Measurements from ENCODE around the gene MCF2L. TPM values are rescaled to one million over a fixed set of nuclear protein-coding genes. Genes with fewer than 3 reads are reported as not detected.
"Not testable (repeated sequence)": the region's sequence is repeated elsewhere in the genome, so short reads cannot be mapped to it uniquely, and the experiment has no call there.

MCF2L gene
- total and polyA plus RNA-seq, 12 donors, result 29.6 to 99.8 (median 45.3) TPM

GRCh38 chr13:113057084-113057483 is 88.1 kb downstream of the MCF2L start:
- no peak overlapping the region for H3K4me3 ChIP-seq
- 87 to 100% methylated on average over 1 of the region's 1 CpG for WGBS, 2 donors
- TF ChIP-seq CTCF (IDR thresholded peaks at IDR 0.05), result no peak
- peaks cover 0 to 24% (median 0%) of the 10 kb centered on the region in 9 donors for H3K4me1 ChIP-seq
- no peak overlapping the region for H3K27ac ChIP-seq
- DNase-seq, result peak in 1 of 2 donors; percentile 1
- no peaks in the 10 kb centered on the region for H3K9me3 ChIP-seq
- intact Hi-C loops (cut with DNase I), result no loop called here
- peaks cover 0 to 33% (median 0%) of the 10 kb centered on the region in 9 donors for H3K36me3 ChIP-seq
- no peak for ATAC-seq
- H3K27me3 ChIP-seq, result peaks cover 0 to 6% (median 0%) of the 10 kb centered on the region in 7 donors

- H3K9me3 ChIP-seq; H3K27me3 ChIP-seq; DNase-seq; H3K27ac ChIP-seq; H3K4me3 ChIP-seq; ATAC-seq; intact Hi-C loops (cut with DNase I): not testable (repeated sequence)
- Histone ChIP-seq H3K36me3 (peaks cover 0 to 29% (median 0%) of the 10 kb centered on the region in 9 donors), H3K4me1 (peaks cover 0 to 19% (median 0%) of the 10 kb centered on the region in 9 donors)
- 98% methylated on average over 3 of the region's 3 CpGs for WGBS, 2 donors
These were observed 88.5 kb downstream of the MCF2L start for GRCh38 chr13:113057559-113057958.

GRCh38 chr13:113058129-113058987 is 89.3 kb downstream of the MCF2L start:
- peaks cover 0 to 13% (median 0%) of the 10 kb centered on the region in 9 donors for H3K4me1 ChIP-seq
- TF ChIP-seq CTCF (IDR thresholded peaks at IDR 0.05), result no peak
- no peak overlapping the region for H3K27ac ChIP-seq
- WGBS, 2 donors, result 90 to 93% methylated on average over 21 of the region's 21 CpGs
- intact Hi-C loops (cut with DNase I), result no loop called here
- peak in 1 of 2 donors; percentile 1 for DNase-seq
- H3K9me3 ChIP-seq, result no peaks in the 10 kb centered on the region
- no peak for ATAC-seq
- H3K36me3 ChIP-seq, result peaks cover 0 to 30% (median 0%) of the 10 kb centered on the region in 9 donors
- peaks cover 0 to 6% (median 0%) of the 10 kb centered on the region in 7 donors for H3K27me3 ChIP-seq
- H3K4me3 ChIP-seq, result no peak overlapping the region

GRCh38 chr13:113058988-113059850 is 90.2 kb downstream of the MCF2L start:
- Histone ChIP-seq H3K4me1 (peaks cover 0 to 5% (median 0%) of the 10 kb centered on the region in 9 donors), H3K9me3 (no peaks in the 10 kb centered on the region), H3K27me3 (peaks cover 0 to 6% (median 0%) of the 10 kb centered on the region in 7 donors), H3K27ac (no peak overlapping the region), H3K36me3 (peaks cover 0 to 33% (median 0%) of the 10 kb centered on the region in 9 donors), H3K4me3 (no peak overlapping the region)
- WGBS, 2 donors, result 92 to 94% methylated on average over 22 of the region's 22 CpGs
- intact Hi-C loops (cut with DNase I), result no loop called here
- DNase-seq (peak in 1 of 2 donors; percentile 3), ATAC-seq (no peak)
- TF ChIP-seq CTCF (IDR thresholded peaks at IDR 0.05), result no peak
